Measurements from ENCODE around the gene TRIP4.
"Not testable (repeated sequence)": the region's sequence is repeated elsewhere in the genome, so short reads cannot be mapped to it uniquely, and the experiment has no call there.

Gene TRIP4

GRCh38 chr15:64387562-64388168 lies at the start of gene TRIP4:
Gene TRIP4, plus strand, starts transcription at chr15:64387836. Its CDS starts 28 bp downstream, at chr15:64387864.
- peak; percentile 92 for DNase-seq (ENCODE audit: low spot score)

GRCh38 chr15:64340355-64340754 lies 47.3 kb upstream of the TRIP4 start:
- DNase-seq (ENCODE audit: low spot score) = no peak

GRCh38 chr15:64341961-64342360 lies 45.7 kb upstream of the TRIP4 start:
- DNase-seq (ENCODE audit: low spot score) = no peak

GRCh38 chr15:64343222-64343621 lies 44.4 kb upstream of the TRIP4 start:
- no peak for DNase-seq (ENCODE audit: low spot score)

- DNase-seq (ENCODE audit: low spot score) = no peak
Observed at GRCh38 chr15:64343841-64344240, 43.8 kb upstream of the TRIP4 start.

- no peak for DNase-seq (ENCODE audit: low spot score)
Observed at GRCh38 chr15:64344651-64345294, 42.9 kb upstream of the TRIP4 start.

GRCh38 chr15:64346242-64346641 lies 41.4 kb upstream of the TRIP4 start:
- DNase-seq (ENCODE audit: low spot score) = not testable (repeated sequence)

GRCh38 chr15:64348455-64348854 lies 39.2 kb upstream of the TRIP4 start:
- no peak for DNase-seq (ENCODE audit: low spot score)

GRCh38 chr15:64349375-64349774 lies 38.3 kb upstream of the TRIP4 start:
- no peak for DNase-seq (ENCODE audit: low spot score)

- no peak for DNase-seq (ENCODE audit: low spot score)
Observed at GRCh38 chr15:64351265-64351664, 36.4 kb upstream of the TRIP4 start.

GRCh38 chr15:64354688-64355344 lies 32.8 kb upstream of the TRIP4 start:
- DNase-seq (ENCODE audit: low spot score) = no peak

- no peak for DNase-seq (ENCODE audit: low spot score)
Observed at GRCh38 chr15:64355348-64355943, 32.2 kb upstream of the TRIP4 start.

GRCh38 chr15:64355944-64356709 lies 31.5 kb upstream of the TRIP4 start, which contains the start of gene CSNK1G1:
Gene CSNK1G1, minus strand, starts transcription at chr15:64356173. Its CDS starts 55,674 bp downstream, at chr15:64300499.
- peak; percentile 98 for DNase-seq (ENCODE audit: low spot score)

GRCh38 chr15:64356710-64357040 lies 31.0 kb upstream of the TRIP4 start:
- no peak for DNase-seq (ENCODE audit: low spot score)

- DNase-seq (ENCODE audit: low spot score) = no peak
Observed at GRCh38 chr15:64361259-64361658, 26.4 kb upstream of the TRIP4 start.

- no peak for DNase-seq (ENCODE audit: low spot score)
Observed at GRCh38 chr15:64369078-64369607, 18.5 kb upstream of the TRIP4 start.

- not testable (repeated sequence) for DNase-seq (ENCODE audit: low spot score)
Observed at GRCh38 chr15:64371383-64371782, 16.3 kb upstream of the TRIP4 start.

GRCh38 chr15:64373360-64373759 lies 14.3 kb upstream of the TRIP4 start:
- DNase-seq (ENCODE audit: low spot score) = no peak

- DNase-seq (ENCODE audit: low spot score) = no peak
Observed at GRCh38 chr15:64379216-64379960, 8.2 kb upstream of the TRIP4 start.

- not testable (repeated sequence) for DNase-seq (ENCODE audit: low spot score)
Observed at GRCh38 chr15:64380130-64380870, 7.3 kb upstream of the TRIP4 start.
